Measurements from ENCODE around the gene FAIM. TPM values are rescaled to one million over a fixed set of nuclear protein-coding genes. Genes with fewer than 3 reads are reported as not detected.

FAIM gene
- total RNA-seq, 1 donor from 2014 or later, result 17.0 TPM

GRCh38 chr3:138649134-138649533 lies 40.6 kb downstream of the FAIM start:
- Mint-ChIP-seq H3K4me1 (ENCODE audit: low read depth) (no peaks in the 10 kb centered on the region), H3K9me3 (ENCODE audit: low read depth) (peaks cover 38% of the 10 kb centered on the region), H3K36me3 (ENCODE audit: low read depth) (peaks cover 38% of the 10 kb centered on the region), H3K27me3 (ENCODE audit: low read depth) (no peaks in the 10 kb centered on the region), H3K4me3 (ENCODE audit: unreplicated experiment) (no peak overlapping the region), H3K27ac (ENCODE audit: unreplicated experiment) (no peak overlapping the region)
- DNase-seq (ENCODE audit: low spot score), result no peak
- TF ChIP-seq CTCF (IDR thresholded peaks at IDR 0.05), result no peak

DNA sequence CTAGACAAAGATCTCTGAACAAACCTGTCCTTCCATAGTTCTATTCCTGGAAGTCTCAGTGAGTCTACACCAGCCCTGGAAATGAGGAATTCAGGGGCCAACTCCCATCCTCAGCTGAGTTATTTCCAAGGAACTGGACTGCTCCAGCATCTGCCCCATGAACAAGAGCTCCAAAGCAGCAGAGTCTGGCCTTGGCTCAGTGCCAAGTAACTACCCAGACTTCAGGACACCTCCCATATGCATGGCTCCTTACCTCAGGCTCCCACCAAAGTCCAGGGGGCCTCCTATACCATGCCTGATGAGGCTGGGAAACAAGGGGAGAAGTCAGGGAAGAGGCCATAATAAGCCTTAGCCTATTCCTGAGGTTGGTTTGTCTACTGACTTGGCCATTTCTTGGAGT lies 45.0 kb downstream of the FAIM start:
- TF ChIP-seq CTCF (IDR thresholded peaks at IDR 0.05), result no peak
- Mint-ChIP-seq H3K27ac (ENCODE audit: unreplicated experiment) (no peak overlapping the region), H3K36me3 (ENCODE audit: low read depth) (peaks cover 28% of the 10 kb centered on the region), H3K9me3 (ENCODE audit: low read depth) (peaks cover 9% of the 10 kb centered on the region), H3K4me3 (ENCODE audit: unreplicated experiment) (no peak overlapping the region), H3K4me1 (ENCODE audit: low read depth) (no peaks in the 10 kb centered on the region), H3K27me3 (ENCODE audit: low read depth) (no peaks in the 10 kb centered on the region)
- DNase-seq (ENCODE audit: low spot score), result no peak

- Mint-ChIP-seq H3K36me3 (ENCODE audit: low read depth) (peaks cover 18% of the 10 kb centered on the region), H3K4me3 (ENCODE audit: unreplicated experiment) (no peak overlapping the region), H3K4me1 (ENCODE audit: low read depth) (no peaks in the 10 kb centered on the region), H3K27ac (ENCODE audit: unreplicated experiment) (no peak overlapping the region), H3K27me3 (ENCODE audit: low read depth) (no peaks in the 10 kb centered on the region), H3K9me3 (ENCODE audit: low read depth) (no peaks in the 10 kb centered on the region)
- TF ChIP-seq CTCF (IDR thresholded peaks at IDR 0.05), result no peak
- DNase-seq (ENCODE audit: low spot score), result no peak
Observed at GRCh38 chr3:138657508-138657907, 48.9 kb downstream of the FAIM start.

DNA sequence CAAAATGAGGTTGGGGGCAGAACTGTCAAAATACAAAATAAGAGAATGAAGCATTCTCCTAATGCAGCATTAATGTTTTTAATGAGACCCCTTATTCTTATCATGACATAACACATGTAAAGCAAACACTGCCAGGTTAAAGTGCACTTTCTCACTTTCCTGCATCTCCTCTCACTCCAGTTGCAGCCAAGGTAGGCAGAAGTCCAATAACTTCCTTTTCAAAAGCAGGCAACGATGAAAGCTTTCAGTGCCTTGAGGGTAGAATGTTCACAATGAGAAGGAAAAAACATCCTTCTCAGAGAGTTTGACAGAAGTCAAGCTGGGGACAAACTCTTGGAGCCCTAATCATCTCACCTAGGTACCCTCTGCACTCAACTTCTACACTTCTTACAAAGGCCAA lies 59.5 kb downstream of the FAIM start:
- H3K27me3 Mint-ChIP-seq (ENCODE audit: low read depth), result no peaks in the 10 kb centered on the region
- H3K36me3 Mint-ChIP-seq (ENCODE audit: low read depth), result peaks cover 20% of the 10 kb centered on the region
- no peak overlapping the region for H3K27ac Mint-ChIP-seq (ENCODE audit: unreplicated experiment)
- TF ChIP-seq CTCF (IDR thresholded peaks at IDR 0.05), result no peak
- H3K9me3 Mint-ChIP-seq (ENCODE audit: low read depth), result no peaks in the 10 kb centered on the region
- no peak overlapping the region for H3K4me3 Mint-ChIP-seq (ENCODE audit: unreplicated experiment)
- no peak for DNase-seq (ENCODE audit: low spot score)
- peaks cover 26% of the 10 kb centered on the region for H3K4me1 Mint-ChIP-seq (ENCODE audit: low read depth)

GRCh38 chr3:138670407-138670806 lies 61.8 kb downstream of the FAIM start:
- no peaks in the 10 kb centered on the region for H3K27me3 Mint-ChIP-seq (ENCODE audit: low read depth)
- no peak overlapping the region for H3K27ac Mint-ChIP-seq (ENCODE audit: unreplicated experiment)
- H3K4me1 Mint-ChIP-seq (ENCODE audit: low read depth), result peaks cover 36% of the 10 kb centered on the region
- H3K36me3 Mint-ChIP-seq (ENCODE audit: low read depth), result peaks cover 23% of the 10 kb centered on the region
- TF ChIP-seq CTCF (IDR thresholded peaks at IDR 0.05), result no peak
- H3K9me3 Mint-ChIP-seq (ENCODE audit: low read depth), result peaks cover 7% of the 10 kb centered on the region
- no peak overlapping the region for H3K4me3 Mint-ChIP-seq (ENCODE audit: unreplicated experiment)
- no peak for DNase-seq (ENCODE audit: low spot score)

Measured in chondrocyte (in vitro differentiated cells).